HepG2 (cell line): ENCODE results near the gene IL1RAPL1. TPM values are rescaled to one million over a fixed set of nuclear protein-coding genes. Genes with fewer than 3 reads are reported as not detected.

Experiments
- ATAC-seq: fragments of 200-7000 bp; cut with Tn5 transposase; 3 replicates; pipeline ENCODE4 v1.9.1; 2020; ENCODE audit warnings: mild to moderate bottlenecking, moderate library complexity
- BruUV-seq: library from RNA; stranded (reverse); fragments of 400-500 nt; replicated peaks from 2 replicates; lab custom pipeline; 2021; lab: Mats Ljungman, UMichigan
- CTCF ChIA-PET: fragments of 300-600 bp; formaldehyde crosslinking; extraction: SDS; loops from one replicate; lab custom pipeline; 2021; ENCODE audit warnings: low total read pairs, inconsistent platforms, low intra/inter-chr PET ratio; lab: Yijun Ruan, JAX
- POLR2A ChIA-PET: fragments of 350-600 bp; sonication (Branson Sonifier 250); formaldehyde crosslinking; loops from one replicate; lab custom pipeline; 2020; ENCODE audit warnings: antibody characterized with exemption, inconsistent platforms; lab: Yijun Ruan, JAX
- DNase-seq: peaks from one replicate; pipeline ENCODE4 v3.0.0-alpha.2; 2015; ENCODE audit warnings: low spot score
- FAIRE-seq: peaks from 3 replicates; lab custom pipeline; 2011; peaks lifted over from hg19 to GRCh38; lab: Jason Lieb, UNC
- H2AFZ ChIP-seq: one replicate; pipeline ENCODE4 v1.6.1; 2011; ENCODE audit warnings: low read length, inconsistent platforms
- H3K27ac ChIP-seq: fragments of 300-600 bp; 3 replicates; pipeline ENCODE4 v1.8.0; 2011; ENCODE audit warnings: mixed run types, mild to moderate bottlenecking, mixed read lengths, low read length, inconsistent platforms; ENCODE audit not compliant: insufficient read depth; ENCODE audit errors: extremely low read length
- H3K27me3 ChIP-seq, 2 experiments: fragments of 200-600 bp in 1 of 2; 2 replicates in 1 of 2; 3 replicates in 1 of 2; pipeline versions ENCODE4 v1.6.0 to v1.8.0; 2011; ENCODE audit warnings: low read length in 2 of 2, mild to moderate bottlenecking in 2 of 2, moderate library complexity in 2 of 2, inconsistent platforms in 1 of 2; ENCODE audit not compliant: insufficient read depth in 2 of 2, control insufficient read depth in 1 of 2
- H3K36me3 ChIP-seq, 2 experiments: fragments of 200-600 bp in 1 of 2; replicated peaks in 1 of 2; 2 replicates in 1 of 2; 3 replicates in 1 of 2; pipeline versions ENCODE4 v1.5.1 to v1.8.0; 2011; ENCODE audit warnings: low read length in 2 of 2, inconsistent platforms in 1 of 2; ENCODE audit not compliant: insufficient read depth in 2 of 2, control insufficient read depth in 1 of 2
- H3K4me1 ChIP-seq: 2 replicates; pipeline ENCODE4 v1.5.1; 2012; ENCODE audit warnings: low read length, inconsistent platforms; ENCODE audit not compliant: insufficient read depth
- H3K4me2 ChIP-seq: 2 replicates; pipeline ENCODE4 v1.6.0; 2011; ENCODE audit warnings: low read depth, low read length, inconsistent platforms
- H3K4me3 ChIP-seq, 3 experiments: fragments of 200-600 bp in 1 of 3; sonication (generic), shearing (Covaris generic) in 1 of 3; replicated peaks in 1 of 3; 2 replicates each; pipeline ENCODE4 v1.5.1; 2011 to 2016; ENCODE audit warnings: low read length in 3 of 3, inconsistent platforms in 2 of 3, low read depth in 2 of 3, mild to moderate bottlenecking in 2 of 3, control low read depth in 1 of 3, mixed read lengths in 1 of 3; ENCODE audit not compliant: insufficient read depth in 1 of 3
- H3K79me2 ChIP-seq: one replicate; pipeline ENCODE4 v1.6.1; 2011; ENCODE audit warnings: low read length, inconsistent platforms; ENCODE audit not compliant: insufficient read depth
- H3K9ac ChIP-seq: 2 replicates; pipeline ENCODE4 v1.6.0; 2011; ENCODE audit warnings: mild to moderate bottlenecking, low read depth, low read length, inconsistent platforms; ENCODE audit not compliant: insufficient read depth
- H3K9me3 ChIP-seq: 2 replicates; pipeline ENCODE4 v1.5.1; 2012; ENCODE audit warnings: mild to moderate bottlenecking, low read length
- H4K20me1 ChIP-seq: 2 replicates; pipeline ENCODE4 v1.6.0; 2011; ENCODE audit warnings: inconsistent platforms, mild to moderate bottlenecking, low read length, moderate library complexity; ENCODE audit not compliant: insufficient read depth
- CAMTA2 ChIP-seq: sonication (generic); formaldehyde crosslinking; IDR thresholded peaks from 2 replicates; pipeline ENCODE4 v1.4.0; 2020; ENCODE audit warnings: mild to moderate bottlenecking, missing genetic modification reagents, borderline replicate concordance
- CBFB ChIP-seq: sonication (generic); formaldehyde crosslinking; IDR thresholded peaks from 2 replicates; pipeline ENCODE4 v1.4.0; 2020; ENCODE audit warnings: missing genetic modification reagents
- ESRRA ChIP-seq: sonication (generic); formaldehyde crosslinking; IDR thresholded peaks from 2 replicates; pipeline ENCODE4 v1.5.1; 2020; ENCODE audit warnings: mild to moderate bottlenecking, low read depth, missing genetic modification reagents
- KMT2B ChIP-seq: IDR thresholded peaks from 2 replicates; pipeline ENCODE4 v1.6.1; 2016; ENCODE audit warnings: missing genetic modification reagents, missing compliant biosample characterization
- POLR2A ChIP-seq, 2 experiments: IDR thresholded peaks; 2 replicates each; pipeline ENCODE4 v1.6.1; 2011; ENCODE audit warnings: low read depth in 2 of 2, low read length in 2 of 2, mild to moderate bottlenecking in 1 of 2, moderate library complexity in 1 of 2; ENCODE audit not compliant: insufficient read depth in 1 of 2
- YEATS4 ChIP-seq: sonication (generic); formaldehyde crosslinking; IDR thresholded peaks from 2 replicates; pipeline ENCODE4 v1.4.0; 2020; ENCODE audit warnings: missing genetic modification reagents, borderline replicate concordance
- ZNF138 ChIP-seq: sonication (generic); formaldehyde crosslinking; IDR thresholded peaks from 2 replicates; pipeline ENCODE4 v1.5.0; 2020; ENCODE audit warnings: mild to moderate bottlenecking, low read depth, missing genetic modification reagents
- WGBS: methylation state at CpG from one replicate; pipeline ENCODE4 v1.1.6; 2017; ENCODE audit warnings: low lambda C conversion rate; 5-methylcytosine and 5-hydroxymethylcytosine counted together
- in situ Hi-C: cut with HindIII; loops from 2 replicates; pipeline ENCODE4 v1.10.0; 2017; ENCODE audit warnings: low pct_unique_long_range_greater_than_20kb; ENCODE audit not compliant: extremely low pct_ligation_motif_present
- intact Hi-C: fragments of 100-400 bp; cut with micrococcal nuclease; formaldehyde crosslinking; loops from one replicate; pipeline ENCODE4 v1.10.0; 2022; ENCODE audit not compliant: unreplicated experiment
- polyA plus RNA-seq, 8 experiments: library from polyadenylated mRNA; depleted of rRNA in 3 of 8; stranded (reverse) in 7 of 8; unstranded in 1 of 8; fragments of >200 nt; fragmentation: Illumina TruSeq in 4 of 8; extraction: Trizol in 4 of 8; gene quantifications; 2 replicates each; pipeline versions ENCODE4 v1.2.1 to v1.2.3, GENCODE V29; 2011 to 2016; ENCODE audit warnings: low read depth in 4 of 8, missing spikeins in 1 of 8, mixed read lengths in 1 of 8; ENCODE audit not compliant: insufficient read depth in 1 of 8
- total RNA-seq, 5 experiments: library from RNA; depleted of rRNA; stranded (reverse); fragments of >200 nt; fragmentation: Illumina TruSeq; extraction: Trizol; gene quantifications; 2 replicates each; pipeline ENCODE4 v1.2.3, GENCODE V29; 2016; ENCODE audit warnings: low read depth in 1 of 5
- TF ChIP-seq, protein P1 (sequence below): sonication (generic); formaldehyde crosslinking; IDR thresholded peaks from 2 replicates; pipeline ENCODE4 v1.5.1; 2020; ENCODE audit warnings: mild to moderate bottlenecking, missing genetic modification reagents, borderline replicate concordance
- TF ChIP-seq, protein P2 (sequence below): sonication (generic); formaldehyde crosslinking; IDR thresholded peaks from 2 replicates; pipeline ENCODE4 v1.4.0; 2020; ENCODE audit warnings: missing genetic modification reagents
- TF ChIP-seq, protein P3 (sequence below): sonication (generic); formaldehyde crosslinking; IDR thresholded peaks from 2 replicates; pipeline ENCODE4 v1.4.0; 2020; ENCODE audit warnings: missing genetic modification reagents
- TF ChIP-seq, protein P4 (sequence below): sonication (generic); formaldehyde crosslinking; IDR thresholded peaks from 2 replicates; pipeline ENCODE4 v1.4.0; 2020; ENCODE audit warnings: missing genetic modification reagents

Gene IL1RAPL1
- total and polyA plus RNA-seq, 2 of the 13 experiments (the other 11 are each of a cell fraction or from before 2014, with no cell fraction given) = 0.04 TPM; not detected in 1

DNA sequence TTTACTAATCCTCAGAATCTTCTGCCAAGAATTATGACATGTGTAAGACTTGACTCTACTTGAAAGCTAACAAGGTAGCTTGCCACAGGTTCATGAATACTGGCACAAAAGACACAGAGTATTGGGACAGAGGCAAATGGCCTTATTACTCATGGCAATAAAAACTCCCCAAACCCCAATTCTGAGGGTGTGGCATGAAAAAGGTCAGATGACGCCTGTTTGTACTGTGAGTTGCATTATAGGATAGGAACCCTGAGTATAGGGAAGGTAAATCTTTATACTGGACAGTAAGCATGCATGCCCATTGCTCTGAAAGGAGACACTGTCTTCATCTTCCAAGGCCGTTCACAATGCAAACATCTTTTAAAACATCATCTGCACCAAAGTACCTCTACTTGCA, 600.0 kb downstream of the IL1RAPL1 start:
- intact Hi-C loops = no loop called here
- Histone ChIP-seq H3K79me2 (no peaks in the 10 kb centered on the region), H3K27ac (no peak overlapping the region), H3K27me3 (no peaks in the 10 kb centered on the region), H3K9me3 (no peaks in the 10 kb centered on the region), H3K9ac (no peak overlapping the region), H2AFZ (no peak overlapping the region), H3K4me3 (no peak overlapping the region), H3K36me3 (no peaks in the 10 kb centered on the region), H3K4me1 (no peaks in the 10 kb centered on the region), H3K4me2 (no peak overlapping the region), H4K20me1 (no peaks in the 10 kb centered on the region)
- BruUV-seq = no TSS peak
- in situ Hi-C loops = no loop called here
- TF ChIP-seq CAMTA2 (CRISPR knock-in tag) (no peak), POLR2A (IDR thresholded peaks at IDR 0.05; ENCODE audit: insufficient read depth in 1 of 2, low read depth in 2 of 2, low read length in 2 of 2) (no peak), ESRRA (CRISPR knock-in tag) (no peak), KMT2B (no peak), CBFB (no peak), ZNF138 (CRISPR knock-in tag) (no peak), YEATS4 (CRISPR knock-in tag) (no peak)
- TF ChIP-seq, protein P1, sequence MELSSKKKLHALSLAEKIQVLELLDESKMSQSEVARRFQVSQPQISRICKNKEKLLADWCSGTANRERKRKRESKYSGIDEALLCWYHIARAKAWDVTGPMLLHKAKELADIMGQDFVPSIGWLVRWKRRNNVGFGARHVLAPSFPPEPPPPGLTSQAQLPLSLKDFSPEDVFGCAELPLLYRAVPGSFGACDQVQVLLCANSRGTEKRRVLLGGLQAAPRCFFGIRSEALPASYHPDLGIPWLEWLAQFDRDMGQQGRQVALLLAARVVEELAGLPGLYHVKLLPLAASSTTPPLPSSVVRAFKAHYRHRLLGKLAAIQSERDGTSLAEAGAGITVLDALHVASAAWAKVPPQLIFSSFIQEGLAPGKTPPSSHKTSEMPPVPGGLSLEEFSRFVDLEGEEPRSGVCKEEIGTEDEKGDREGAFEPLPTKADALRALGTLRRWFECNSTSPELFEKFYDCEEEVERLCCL = no peak
- TF ChIP-seq, protein P2, sequence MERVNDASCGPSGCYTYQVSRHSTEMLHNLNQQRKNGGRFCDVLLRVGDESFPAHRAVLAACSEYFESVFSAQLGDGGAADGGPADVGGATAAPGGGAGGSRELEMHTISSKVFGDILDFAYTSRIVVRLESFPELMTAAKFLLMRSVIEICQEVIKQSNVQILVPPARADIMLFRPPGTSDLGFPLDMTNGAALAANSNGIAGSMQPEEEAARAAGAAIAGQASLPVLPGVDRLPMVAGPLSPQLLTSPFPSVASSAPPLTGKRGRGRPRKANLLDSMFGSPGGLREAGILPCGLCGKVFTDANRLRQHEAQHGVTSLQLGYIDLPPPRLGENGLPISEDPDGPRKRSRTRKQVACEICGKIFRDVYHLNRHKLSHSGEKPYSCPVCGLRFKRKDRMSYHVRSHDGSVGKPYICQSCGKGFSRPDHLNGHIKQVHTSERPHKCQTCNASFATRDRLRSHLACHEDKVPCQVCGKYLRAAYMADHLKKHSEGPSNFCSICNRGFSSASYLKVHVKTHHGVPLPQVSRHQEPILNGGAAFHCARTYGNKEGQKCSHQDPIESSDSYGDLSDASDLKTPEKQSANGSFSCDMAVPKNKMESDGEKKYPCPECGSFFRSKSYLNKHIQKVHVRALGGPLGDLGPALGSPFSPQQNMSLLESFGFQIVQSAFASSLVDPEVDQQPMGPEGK (CRISPR knock-in tag) = no peak
- TF ChIP-seq, protein P3, sequence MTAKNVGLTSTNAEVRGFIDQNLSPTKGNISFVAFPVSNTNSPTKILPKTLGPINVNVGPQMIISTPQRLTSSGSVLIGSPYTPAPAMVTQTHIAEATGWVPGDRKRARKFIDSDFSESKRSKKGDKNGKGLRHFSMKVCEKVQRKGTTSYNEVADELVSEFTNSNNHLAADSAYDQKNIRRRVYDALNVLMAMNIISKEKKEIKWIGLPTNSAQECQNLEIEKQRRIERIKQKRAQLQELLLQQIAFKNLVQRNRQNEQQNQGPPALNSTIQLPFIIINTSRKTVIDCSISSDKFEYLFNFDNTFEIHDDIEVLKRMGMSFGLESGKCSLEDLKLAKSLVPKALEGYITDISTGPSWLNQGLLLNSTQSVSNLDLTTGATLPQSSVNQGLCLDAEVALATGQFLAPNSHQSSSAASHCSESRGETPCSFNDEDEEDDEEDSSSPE (CRISPR knock-in tag) = no peak
- TF ChIP-seq, protein P4, sequence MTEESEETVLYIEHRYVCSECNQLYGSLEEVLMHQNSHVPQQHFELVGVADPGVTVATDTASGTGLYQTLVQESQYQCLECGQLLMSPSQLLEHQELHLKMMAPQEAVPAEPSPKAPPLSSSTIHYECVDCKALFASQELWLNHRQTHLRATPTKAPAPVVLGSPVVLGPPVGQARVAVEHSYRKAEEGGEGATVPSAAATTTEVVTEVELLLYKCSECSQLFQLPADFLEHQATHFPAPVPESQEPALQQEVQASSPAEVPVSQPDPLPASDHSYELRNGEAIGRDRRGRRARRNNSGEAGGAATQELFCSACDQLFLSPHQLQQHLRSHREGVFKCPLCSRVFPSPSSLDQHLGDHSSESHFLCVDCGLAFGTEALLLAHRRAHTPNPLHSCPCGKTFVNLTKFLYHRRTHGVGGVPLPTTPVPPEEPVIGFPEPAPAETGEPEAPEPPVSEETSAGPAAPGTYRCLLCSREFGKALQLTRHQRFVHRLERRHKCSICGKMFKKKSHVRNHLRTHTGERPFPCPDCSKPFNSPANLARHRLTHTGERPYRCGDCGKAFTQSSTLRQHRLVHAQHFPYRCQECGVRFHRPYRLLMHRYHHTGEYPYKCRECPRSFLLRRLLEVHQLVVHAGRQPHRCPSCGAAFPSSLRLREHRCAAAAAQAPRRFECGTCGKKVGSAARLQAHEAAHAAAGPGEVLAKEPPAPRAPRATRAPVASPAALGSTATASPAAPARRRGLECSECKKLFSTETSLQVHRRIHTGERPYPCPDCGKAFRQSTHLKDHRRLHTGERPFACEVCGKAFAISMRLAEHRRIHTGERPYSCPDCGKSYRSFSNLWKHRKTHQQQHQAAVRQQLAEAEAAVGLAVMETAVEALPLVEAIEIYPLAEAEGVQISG (CRISPR knock-in tag) = no peak
- ChIA-PET CTCF (no interaction called here), POLR2A (no interaction called here)
- DNase-seq (no peak), ATAC-seq (no peak), FAIRE-seq (no peak)
- WGBS = 0% methylated on average over 1 of the region's 2 CpGs
